ENCODE data around the gene SH3GLB1.

DNA sequence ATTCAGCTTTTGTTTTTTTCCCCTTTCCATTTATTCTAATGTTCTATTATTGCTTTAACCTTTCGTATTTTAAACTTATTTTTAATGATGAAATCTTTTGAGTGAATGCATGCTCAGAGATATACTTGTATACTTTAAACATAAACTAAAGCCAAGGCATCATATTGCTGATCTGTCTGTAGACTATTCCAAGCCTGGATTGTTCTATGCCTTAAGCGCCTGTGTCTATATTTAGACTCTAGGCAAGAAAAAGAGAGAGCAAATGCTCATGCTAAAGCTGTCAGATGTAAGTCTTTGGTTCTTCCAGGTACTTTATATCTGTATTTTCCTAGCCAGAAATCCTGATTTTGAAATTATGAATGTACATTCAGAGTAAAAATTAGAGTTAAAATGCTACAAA, 14.4 kb downstream of the SH3GLB1 start:
- TF ChIP-seq EZH2 (IDR thresholded peaks at IDR 0.05; ENCODE audit: low read depth, low read length, severe bottlenecking) = no peak
- TF ChIP-seq CHD1 (IDR thresholded peaks at IDR 0.05; ENCODE audit: low read depth, low read length) = no peak
- no peak for TF ChIP-seq POLR2A (IDR thresholded peaks at IDR 0.05; ENCODE audit: control extremely low read depth in 1 of 2, low read depth in 2 of 2, low read length in 2 of 2)
- TF ChIP-seq CTCF (IDR thresholded peaks at IDR 0.05; ENCODE audit: control extremely low read depth in 1 of 3, insufficient read depth in 1 of 3, low read depth in 1 of 3, low read length in 3 of 3) = no peak
- no peak for TF ChIP-seq CHD2 (IDR thresholded peaks at IDR 0.05; ENCODE audit: low read length)
